ENCODE results near the gene RPL22L1. TPM values are rescaled to one million over a fixed set of nuclear protein-coding genes. Genes with fewer than 3 reads are reported as not detected.
"Not testable (repeated sequence)": the region's sequence is repeated elsewhere in the genome, so short reads cannot be mapped to it uniquely, and the experiment has no call there.

The RPL22L1 gene
- total RNA-seq, 1 experiment from 2014 or later, result 278 TPM

DNA sequence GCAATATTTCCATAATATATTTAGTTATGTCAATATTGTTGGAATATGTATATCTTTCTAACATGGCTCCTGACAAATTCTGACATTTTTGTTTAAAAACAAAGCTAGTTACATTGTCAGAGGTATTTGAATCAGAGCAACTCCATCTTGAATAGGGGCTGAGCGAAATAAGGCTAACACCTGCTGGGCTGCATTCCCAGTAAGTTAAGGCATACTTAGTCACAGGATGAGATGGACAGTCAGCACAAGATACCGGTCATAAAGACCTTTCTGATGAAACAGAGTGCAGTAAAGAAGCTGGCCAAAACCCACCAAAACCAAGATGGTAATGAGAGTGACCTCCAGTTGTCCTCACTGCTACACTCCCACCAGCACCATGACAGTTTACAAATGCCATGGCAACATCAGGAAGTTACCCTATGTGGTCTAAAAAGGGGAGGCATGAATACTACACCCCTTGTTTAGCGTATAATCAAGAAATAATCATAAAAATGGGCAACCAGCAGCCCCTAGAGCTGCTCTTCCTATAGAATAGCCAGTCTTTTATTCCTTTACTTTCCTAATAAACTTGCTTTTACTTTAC is 30.4 kb downstream of the RPL22L1 start:
- in situ Hi-C loops (cut with HindIII; ENCODE audit: low sequenced_read_pairs), result no loop called here
- DNase-seq (ENCODE audit: low spot score), result no peak

DNA sequence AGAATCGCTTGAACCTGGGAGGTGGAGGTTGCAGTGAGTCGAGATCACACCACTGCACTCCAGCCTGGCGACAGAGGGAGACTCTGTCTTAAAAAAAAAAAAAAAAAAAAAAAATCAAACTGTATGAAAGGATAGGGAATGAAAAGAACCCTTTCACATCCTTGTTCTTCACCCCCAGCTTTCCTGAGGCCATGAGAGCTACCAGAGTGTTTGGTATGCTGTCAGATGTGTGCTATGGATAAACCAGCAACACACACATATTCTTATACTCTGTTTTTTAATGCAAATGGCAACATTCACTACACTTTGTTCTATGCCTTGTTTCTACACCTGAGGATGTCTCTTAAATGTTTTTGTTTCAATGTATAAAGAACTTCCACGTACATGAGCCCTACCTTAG is 33.5 kb downstream of the RPL22L1 start:
- DNase-seq (ENCODE audit: low spot score), result no peak
- in situ Hi-C loops (cut with HindIII; ENCODE audit: low sequenced_read_pairs), result no loop called here

DNA sequence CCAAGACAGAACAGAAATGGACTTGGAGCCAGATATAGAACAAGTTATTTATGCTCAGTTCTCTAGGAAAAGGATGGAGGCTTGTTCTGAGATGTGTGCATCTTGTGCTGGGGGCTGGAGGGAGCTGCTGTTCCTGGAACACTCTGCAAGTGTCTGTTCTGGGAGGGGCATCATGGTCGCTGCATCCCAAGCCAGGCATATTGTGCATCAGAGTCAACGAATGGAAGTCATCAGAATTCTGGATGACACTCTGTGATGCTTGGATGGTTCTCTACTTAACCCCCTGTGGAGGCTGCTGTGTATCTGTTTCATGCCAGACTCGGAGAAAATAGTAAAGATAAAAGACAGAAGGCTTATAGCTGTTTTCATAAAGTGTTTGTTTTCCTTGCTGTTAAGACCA is 34.7 kb downstream of the RPL22L1 start:
- in situ Hi-C loops (cut with HindIII; ENCODE audit: low sequenced_read_pairs), result no loop called here

DNA sequence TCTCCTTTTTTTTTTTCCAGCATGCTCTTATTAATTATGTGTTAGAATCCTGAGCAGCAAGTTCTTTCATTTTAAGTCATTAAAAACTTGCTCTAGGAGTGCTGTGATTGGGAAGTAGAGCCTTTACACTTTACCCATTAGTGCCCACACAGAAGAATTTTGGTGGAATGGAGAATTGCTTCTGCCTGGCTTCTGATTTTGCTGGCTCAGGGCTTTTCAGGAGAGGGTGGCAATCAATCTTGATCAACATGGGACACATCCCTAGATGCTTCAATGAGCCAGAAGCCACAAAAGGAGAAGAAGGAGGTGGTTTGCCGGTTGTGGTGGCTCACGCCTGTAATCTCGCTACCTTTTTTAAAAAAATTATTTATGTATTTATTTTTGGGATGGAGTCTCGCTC is 39.4 kb downstream of the RPL22L1 start:
- DNase-seq (ENCODE audit: low spot score), result no peak
- in situ Hi-C loops (cut with HindIII; ENCODE audit: low sequenced_read_pairs), result no loop called here

More for the DNA sequence above, 34.7 kb downstream of the RPL22L1 start:
- DNase-seq (ENCODE audit: low spot score), result no peak

DNA sequence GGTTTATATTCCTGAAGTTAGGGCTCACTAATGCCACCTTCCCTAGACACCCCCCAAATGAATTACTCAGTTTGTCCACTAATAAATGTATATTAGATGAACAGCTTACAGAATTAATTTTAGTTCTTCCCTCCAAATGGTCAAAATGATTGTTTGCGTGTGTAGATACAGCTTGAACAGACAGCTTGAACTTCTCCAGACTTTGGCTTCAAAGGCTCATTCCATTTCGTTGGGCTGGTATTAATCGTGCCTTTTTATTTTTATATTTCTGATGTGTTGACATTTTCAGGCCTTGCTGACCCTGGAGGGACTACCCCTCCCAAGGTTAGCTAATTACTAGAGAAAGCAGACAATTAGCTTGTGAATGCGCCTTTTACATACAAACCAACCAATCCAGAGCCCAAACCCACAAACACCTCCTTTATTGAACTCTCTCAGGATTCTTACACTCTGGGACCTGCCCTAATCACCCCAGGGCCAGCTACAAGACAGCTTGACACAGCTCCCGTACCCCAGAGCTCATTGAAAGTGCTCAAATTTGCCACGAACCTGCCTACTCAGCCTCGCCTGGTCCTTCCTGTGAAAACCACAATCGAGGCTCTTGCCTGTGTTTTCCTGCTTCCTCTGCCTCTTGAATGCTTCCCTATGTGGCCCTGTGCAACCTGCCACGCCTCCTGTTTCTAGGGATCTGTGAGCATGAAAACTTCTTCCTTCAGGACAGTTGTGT is 40.3 kb downstream of the RPL22L1 start:
- in situ Hi-C loops (cut with HindIII; ENCODE audit: low sequenced_read_pairs), result no loop called here

DNA sequence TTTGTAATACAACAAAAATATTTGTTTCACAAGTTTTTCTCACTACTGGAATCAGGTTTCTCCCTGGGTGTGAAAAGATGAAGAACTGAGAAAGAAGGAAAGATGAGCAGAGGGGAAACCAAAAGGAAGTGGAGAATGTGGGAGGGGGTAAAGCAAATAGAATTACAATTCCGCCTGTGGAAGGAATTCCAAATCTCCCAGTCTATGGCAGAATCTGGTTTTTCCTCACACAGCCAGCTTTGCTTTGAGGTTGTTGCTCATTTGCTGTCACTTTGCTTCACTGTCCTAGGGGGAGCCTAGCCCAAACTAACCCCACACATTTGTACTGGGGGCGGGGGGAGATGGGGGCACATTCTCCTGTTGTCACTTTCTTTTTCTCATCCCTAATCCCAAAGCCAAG is 43.9 kb downstream of the RPL22L1 start:
- no peak for DNase-seq (ENCODE audit: low spot score)
- in situ Hi-C loops (cut with HindIII; ENCODE audit: low sequenced_read_pairs), result no loop called here

More for the DNA sequence above, 40.3 kb downstream of the RPL22L1 start:
- no peak for DNase-seq (ENCODE audit: low spot score)

- in situ Hi-C loops (cut with HindIII; ENCODE audit: low sequenced_read_pairs), result not testable (repeated sequence)
Measured at GRCh38 chr3:170823562-170823961, 46.4 kb downstream of the RPL22L1 start.

DNA sequence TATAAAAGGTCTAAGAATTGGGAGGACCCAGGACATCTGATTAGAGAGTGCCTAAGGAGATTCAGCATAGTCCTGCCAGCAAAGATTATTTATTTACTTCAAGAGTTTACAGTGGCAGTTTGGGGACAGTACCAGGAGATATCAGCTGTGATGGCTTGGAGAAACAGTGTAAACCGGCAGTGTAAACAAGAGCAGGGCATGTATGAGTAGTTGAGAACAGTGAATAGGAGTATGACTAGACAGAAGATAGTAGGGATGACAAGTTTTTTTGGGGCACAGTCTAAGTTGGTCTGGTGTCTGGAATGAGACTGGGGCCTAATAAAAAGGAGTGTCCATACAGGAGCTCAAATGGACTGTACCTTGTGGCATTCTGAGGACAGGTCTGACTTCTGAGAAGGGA is 51.7 kb downstream of the RPL22L1 start:
- DNase-seq (ENCODE audit: low spot score); in situ Hi-C loops (cut with HindIII; ENCODE audit: low sequenced_read_pairs): not testable (repeated sequence)

More at GRCh38 chr3:170823562-170823961, 46.4 kb downstream of the RPL22L1 start:
- not testable (repeated sequence) for DNase-seq (ENCODE audit: low spot score)

- DNase-seq (ENCODE audit: low spot score); in situ Hi-C loops (cut with HindIII; ENCODE audit: low sequenced_read_pairs): not testable (repeated sequence)
Measured at GRCh38 chr3:170817471-170817870, 52.5 kb downstream of the RPL22L1 start.

DNA sequence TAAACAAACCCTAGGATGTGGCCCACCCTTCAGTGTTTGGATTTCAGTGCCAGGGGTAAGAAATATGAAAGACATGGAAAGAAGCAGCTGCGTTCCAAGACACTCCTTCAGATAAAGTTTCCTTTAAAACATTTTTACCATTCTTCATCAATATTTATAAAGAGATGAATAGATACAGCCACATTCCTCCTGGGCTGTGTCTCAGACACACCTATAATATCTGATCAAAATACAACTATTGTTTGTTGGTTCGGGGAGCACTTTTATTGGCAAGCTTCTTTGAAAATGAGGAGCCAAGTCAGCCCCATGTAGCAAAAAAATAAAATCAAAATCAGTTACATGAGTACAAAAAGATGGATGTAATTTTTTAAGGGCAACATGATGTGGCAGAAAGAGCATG is 53.2 kb downstream of the RPL22L1 start:
- DNase-seq (ENCODE audit: low spot score), result no peak
- in situ Hi-C loops (cut with HindIII; ENCODE audit: low sequenced_read_pairs), result no loop called here

GRCh38 chr3:170816341-170816740 is 53.7 kb downstream of the RPL22L1 start:
- in situ Hi-C loops (cut with HindIII; ENCODE audit: low sequenced_read_pairs), result no loop called here
- no peak for DNase-seq (ENCODE audit: low spot score)

DNA sequence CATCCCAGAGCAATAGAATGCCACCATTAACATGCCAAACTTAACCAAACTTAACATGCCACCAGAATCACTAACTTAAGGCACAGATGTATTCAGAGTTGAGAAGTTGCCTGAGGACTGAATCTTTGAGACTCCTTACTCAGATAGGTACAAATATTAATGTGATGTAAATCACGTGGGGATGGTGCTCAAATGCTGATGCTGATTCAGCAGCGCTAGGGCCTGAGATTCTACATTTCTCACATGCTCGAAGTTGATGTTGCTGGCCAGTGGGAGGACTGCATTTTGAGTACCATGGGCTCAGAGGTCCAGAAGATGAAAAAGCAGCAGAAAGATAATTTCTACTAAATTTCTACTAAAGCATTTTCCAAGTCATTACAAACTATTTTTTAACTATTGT is 54.1 kb downstream of the RPL22L1 start:
- in situ Hi-C loops (cut with HindIII; ENCODE audit: low sequenced_read_pairs), result no loop called here
- no peak for DNase-seq (ENCODE audit: low spot score)

- in situ Hi-C loops (cut with HindIII; ENCODE audit: low sequenced_read_pairs), result no loop called here
- DNase-seq (ENCODE audit: low spot score), result no peak
Measured at GRCh38 chr3:170815340-170815739, 54.7 kb downstream of the RPL22L1 start.

Other genes with a start within 250 kb of the RPL22L1 start
- 9.0 and 15.6 TPM in 2 replicates for gene EIF5A2, start 38.4 kb upstream of the RPL22L1 start, total RNA-seq (2014; rRNA removed; shearing (Covaris generic))
- gene SLC2A2, start 156.5 kb upstream of the RPL22L1 start, total RNA-seq (2014; rRNA removed; shearing (Covaris generic)), result not detected in 2 replicates

All from G401 (cell line).